Psoas muscle (tissue), 8 donors: Measurements from ENCODE around the gene HIPK1. TPM values are rescaled to one million over a fixed set of nuclear protein-coding genes. Genes with fewer than 3 reads are reported as not detected.
"Not testable (repeated sequence)": the region's sequence is repeated elsewhere in the genome, so short reads cannot be mapped to it uniquely, and the experiment has no call there.

Source experiments
- ATAC-seq, 4 donors: fragments of 200-7000 bp; cut with Tn5 transposase; one replicate each; pipeline ENCODE4 v1.9.1; 2020; ENCODE audit warnings: moderate library complexity in 3 of 4, mild to moderate bottlenecking in 2 of 4
- DNase-seq, 2 donors: peaks; one replicate each; pipeline ENCODE4 v3.0.0-alpha.2; 2020
- H3K27ac ChIP-seq: fragments of 200-600 bp; one replicate; pipeline ENCODE4 v1.8.0; 2022
- H3K27me3 ChIP-seq, 3 donors: fragments of 200-600 bp in 1 of 3; one replicate each; pipeline versions ENCODE4 v1.6.1 to v1.8.0; 2013 to 2022; ENCODE audit warnings: low read length in 2 of 3, mild to moderate bottlenecking in 2 of 3, moderate library complexity in 1 of 3; ENCODE audit not compliant: insufficient read depth in 3 of 3
- H3K36me3 ChIP-seq, 2 donors: fragments of 200-600 bp in 1 of 2; one replicate each; pipeline versions ENCODE4 v1.6.1 to v1.8.0; 2013 to 2022; ENCODE audit warnings: low read depth in 1 of 2, mild to moderate bottlenecking in 1 of 2, moderate library complexity in 1 of 2; ENCODE audit not compliant: insufficient read depth in 1 of 2
- H3K4me1 ChIP-seq: fragments of 200-600 bp; one replicate; pipeline ENCODE4 v1.8.0; 2022
- H3K4me3 ChIP-seq: fragments of 200-600 bp; one replicate; pipeline ENCODE4 v1.8.0; 2022; ENCODE audit warnings: mild to moderate bottlenecking
- H3K9me3 ChIP-seq: fragments of 200-600 bp; one replicate; pipeline ENCODE4 v1.8.0; 2022
- WGBS, 3 donors: extraction: QIAGEN DNeasy Blood & Tissue Kit; methylation state at CpG; one replicate each; pipeline versions ENCODE4 v1.1.6 to v1.1.7; 2013; 5-methylcytosine and 5-hydroxymethylcytosine counted together
- intact Hi-C, 2 donors: fragments of 100-400 bp; cut with DNase I; formaldehyde crosslinking; loops; one replicate each; pipeline versions ENCODE4 v1.11.0 to v1.14.2; 2022
- polyA plus RNA-seq, 3 donors: library from polyadenylated mRNA; stranded (reverse); fragments of 200-250 nt; gene quantifications; one replicate each; pipeline ENCODE4 v1.2.3, GENCODE V29; 2013
- total RNA-seq, 4 donors: library from RNA; stranded (reverse); fragmentation: NEBNext Ultra II Directional in 2 of 4; extraction: Animal tissue kit (Norgen Biotek cat#: 25700) in 2 of 4; gene quantifications; one replicate each; pipeline versions ENCODE4 v1.2.1 to v1.2.4, GENCODE V29; 2021 to 2023
- TF ChIP-seq, protein P1 (sequence below): fragments of 200-600 bp; IDR thresholded peaks from one replicate; pipeline ENCODE4 v1.8.0; 2022; ENCODE audit warnings: antibody characterized with exemption
- donor health status: healthy with polysubstance abuse.
- donor health status: DM: no; HTN: no; CAD: no; lungs with moderate emphysema.
- donor health status: Bipolar disorder and iron deficiency.
- donor health status: healthy.
- donor health status: DM: yes; HTN: yes; CAD: no.
- donor health status: DM: no; HTN: no; CAD: no.
- donor health status: DM: no; HTN: no; CAD: no.
- donor health status: DM: yes; HTN: yes; CAD: no.

HIPK1 gene
- total and polyA plus RNA-seq, 7 donors, result 16.8 to 80.6 (median 56.0) TPM

- no peak overlapping the region for H3K4me3 ChIP-seq
- no peak overlapping the region for H3K27ac ChIP-seq
- TF ChIP-seq, protein P1, sequence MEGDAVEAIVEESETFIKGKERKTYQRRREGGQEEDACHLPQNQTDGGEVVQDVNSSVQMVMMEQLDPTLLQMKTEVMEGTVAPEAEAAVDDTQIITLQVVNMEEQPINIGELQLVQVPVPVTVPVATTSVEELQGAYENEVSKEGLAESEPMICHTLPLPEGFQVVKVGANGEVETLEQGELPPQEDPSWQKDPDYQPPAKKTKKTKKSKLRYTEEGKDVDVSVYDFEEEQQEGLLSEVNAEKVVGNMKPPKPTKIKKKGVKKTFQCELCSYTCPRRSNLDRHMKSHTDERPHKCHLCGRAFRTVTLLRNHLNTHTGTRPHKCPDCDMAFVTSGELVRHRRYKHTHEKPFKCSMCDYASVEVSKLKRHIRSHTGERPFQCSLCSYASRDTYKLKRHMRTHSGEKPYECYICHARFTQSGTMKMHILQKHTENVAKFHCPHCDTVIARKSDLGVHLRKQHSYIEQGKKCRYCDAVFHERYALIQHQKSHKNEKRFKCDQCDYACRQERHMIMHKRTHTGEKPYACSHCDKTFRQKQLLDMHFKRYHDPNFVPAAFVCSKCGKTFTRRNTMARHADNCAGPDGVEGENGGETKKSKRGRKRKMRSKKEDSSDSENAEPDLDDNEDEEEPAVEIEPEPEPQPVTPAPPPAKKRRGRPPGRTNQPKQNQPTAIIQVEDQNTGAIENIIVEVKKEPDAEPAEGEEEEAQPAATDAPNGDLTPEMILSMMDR, result no peak
- ATAC-seq, result no peak
- DNase-seq, result no peak
- no peaks in the 10 kb centered on the region for H3K36me3 ChIP-seq
- 86 to 92% (median 91%) methylated on average over 2 of the region's 2 CpGs for WGBS, 3 donors
- no peaks in the 10 kb centered on the region for H3K27me3 ChIP-seq
- intact Hi-C loops, result no loop called here
- H3K9me3 ChIP-seq, result peaks cover 13% of the 10 kb centered on the region
- peaks cover 3% of the 10 kb centered on the region for H3K4me1 ChIP-seq
Observed at GRCh38 chr1:113999799-114000198, 70.7 kb downstream of the HIPK1 start.

GRCh38 chr1:114000406-114000805 is 71.3 kb downstream of the HIPK1 start:
- no peaks in the 10 kb centered on the region for H3K27me3 ChIP-seq
- DNase-seq (no peak), ATAC-seq (no peak)
- intact Hi-C loops, result no loop called here
- no peaks in the 10 kb centered on the region for H3K36me3 ChIP-seq
- TF ChIP-seq, protein P1, result no peak
- no peak overlapping the region for H3K4me3 ChIP-seq
- peaks cover 3% of the 10 kb centered on the region for H3K4me1 ChIP-seq
- H3K9me3 ChIP-seq, result peaks cover 7% of the 10 kb centered on the region
- H3K27ac ChIP-seq, result no peak overlapping the region

DNA sequence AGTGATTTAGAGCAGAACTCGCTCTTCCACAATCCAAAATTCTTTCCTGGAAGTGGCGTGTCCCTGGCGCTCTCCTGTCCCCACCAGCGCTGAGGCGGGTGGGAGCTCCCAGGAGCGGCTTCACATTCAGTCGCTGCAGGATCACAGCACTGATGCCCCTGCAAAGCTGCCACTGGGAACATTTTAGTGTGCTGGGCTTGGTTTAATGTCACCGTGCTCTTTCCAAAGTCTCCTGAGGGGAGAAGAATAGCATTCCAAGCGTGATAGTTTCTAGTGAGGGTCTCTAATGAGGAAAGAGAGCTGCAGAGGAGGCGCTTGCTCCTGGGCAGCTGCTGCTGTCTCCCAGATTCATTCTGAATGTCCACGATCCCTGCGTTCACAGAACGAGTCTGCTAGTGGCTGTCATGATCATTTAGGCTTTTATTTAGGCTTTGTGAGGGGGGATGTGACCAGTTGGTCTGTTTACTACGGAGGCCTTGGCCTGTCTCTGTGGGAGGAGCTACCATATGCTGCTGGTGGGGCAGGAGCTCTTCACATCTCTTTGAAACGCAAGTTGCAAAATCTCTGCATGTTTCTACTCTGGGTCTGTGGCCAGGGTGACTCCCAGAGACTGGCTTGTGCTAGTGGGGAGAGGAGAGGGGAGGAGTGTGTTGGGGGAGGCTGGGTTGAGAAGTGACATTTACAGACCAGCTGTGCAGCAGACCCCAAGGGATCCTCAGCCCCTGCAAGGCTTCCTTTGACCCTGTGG is 73.5 kb downstream of the HIPK1 start:
- DNase-seq (no peak), ATAC-seq (peak in 3 of 4 donors; percentile 38 to 57 (median 44))
- Histone ChIP-seq H3K9me3 (no peaks in the 10 kb centered on the region), H3K4me1 (peaks cover 3% of the 10 kb centered on the region), H3K27ac (no peak overlapping the region), H3K36me3 (no peaks in the 10 kb centered on the region), H3K27me3 (no peaks in the 10 kb centered on the region), H3K4me3 (no peak overlapping the region)
- intact Hi-C loops, result no loop called here
- WGBS, 3 donors, result 43 to 48% (median 47%) methylated on average over 15 of the region's 15 CpGs
- TF ChIP-seq, protein P1, result no peak

- no peak for ATAC-seq
- no peaks in the 10 kb centered on the region for H3K9me3 ChIP-seq
- H3K36me3 ChIP-seq, result no peaks in the 10 kb centered on the region
- intact Hi-C loops, result no loop called here
- no peak overlapping the region for H3K4me3 ChIP-seq
- no peaks in the 10 kb centered on the region for H3K4me1 ChIP-seq
- TF ChIP-seq, protein P1, result no peak
- 56 to 61% (median 57%) methylated on average over 5 of the region's 5 CpGs for WGBS, 3 donors
- no peak for DNase-seq
- H3K27ac ChIP-seq, result no peak overlapping the region
- H3K27me3 ChIP-seq, result no peaks in the 10 kb centered on the region
Observed at GRCh38 chr1:114003431-114003830, 74.3 kb downstream of the HIPK1 start.

DNA sequence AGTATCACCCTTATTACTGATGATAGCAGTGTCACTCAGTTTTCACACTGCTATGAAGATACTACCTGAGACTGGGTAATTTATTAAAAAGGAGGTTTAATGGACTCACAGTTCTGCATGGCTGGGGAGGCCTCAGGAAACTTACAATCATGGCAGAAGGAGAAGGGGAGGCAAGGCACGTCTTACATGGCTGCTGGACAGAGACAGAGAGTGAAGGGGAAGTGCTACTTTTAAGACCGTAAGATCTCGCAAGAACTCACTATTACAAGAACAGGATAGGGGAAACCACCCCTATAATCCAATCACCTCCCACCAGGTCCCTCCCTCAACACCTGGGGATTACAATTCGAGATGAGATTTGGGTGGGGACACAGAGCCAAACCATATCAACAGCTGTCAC is 77.7 kb downstream of the HIPK1 start:
- ATAC-seq, intact Hi-C loops, H3K9me3 ChIP-seq, H3K27me3 ChIP-seq, H3K4me1 ChIP-seq, DNase-seq, H3K4me3 ChIP-seq, H3K36me3 ChIP-seq, H3K27ac ChIP-seq: not testable (repeated sequence)
- WGBS, 3 donors, result 86 to 94% (median 89%) methylated on average over 4 of the region's 4 CpGs
